T47D (cell line): ENCODE measurements around the gene ADH1C.
"Not testable (repeated sequence)": the region's sequence is repeated elsewhere in the genome, so short reads cannot be mapped to it uniquely, and the experiment has no call there.

Experiments
- DNase-seq, 2 experiments: peaks; one replicate each; pipeline versions ENCODE4 v3.0.0 to v3.0.0-alpha.2; 2011 to 2012; ENCODE audit warnings: low read depth in 1 of 2, low spot score in 1 of 2
- JUND ChIP-seq: IDR thresholded peaks from 2 replicates; pipeline ENCODE4 v1.6.1; 2012; ENCODE audit warnings: low read depth
- in situ Hi-C: cut with HindIII; loops from 2 replicates; pipeline ENCODE4 v1.10.0; 2016; ENCODE audit warnings: low sequenced_read_pairs, low pct_unique_long_range_greater_than_20kb

The ADH1C gene

GRCh38 chr4:99334880-99335279, 17.7 kb downstream of the ADH1C start:
- no peak for TF ChIP-seq JUND
- no peak for DNase-seq
- in situ Hi-C loops, result no loop called here

- TF ChIP-seq JUND, result no peak
- in situ Hi-C loops, result no loop called here
- DNase-seq, result no peak
Observed at GRCh38 chr4:99330648-99331047, 21.9 kb downstream of the ADH1C start.

GRCh38 chr4:99329876-99330275, 22.7 kb downstream of the ADH1C start:
- no peak for TF ChIP-seq JUND
- no peak for DNase-seq
- in situ Hi-C loops, result no loop called here

- DNase-seq, result peak in 1 of 2 experiments; percentile 35
- in situ Hi-C loops, result no loop called here
- no peak for TF ChIP-seq JUND
Observed at GRCh38 chr4:99324979-99325378, 27.6 kb downstream of the ADH1C start.

- in situ Hi-C loops, result no loop called here
- TF ChIP-seq JUND, result no peak
Observed at GRCh38 chr4:99324361-99324760, 28.2 kb downstream of the ADH1C start.

GRCh38 chr4:99323756-99324155, 28.8 kb downstream of the ADH1C start:
- in situ Hi-C loops, result no loop called here
- no peak for DNase-seq
- TF ChIP-seq JUND, result no peak

More at GRCh38 chr4:99324361-99324760, 28.2 kb downstream of the ADH1C start:
- no peak for DNase-seq

- in situ Hi-C loops, result no loop called here
- DNase-seq, result no peak
- no peak for TF ChIP-seq JUND
Observed at GRCh38 chr4:99321241-99322191, 31.0 kb downstream of the ADH1C start, which contains the start of gene ADH1B. TSS of gene ADH1B (minus strand) at chr4:99321401. CDS start at chr4:99321331, 70 bp downstream.

GRCh38 chr4:99317811-99318210, 34.7 kb downstream of the ADH1C start:
- in situ Hi-C loops, DNase-seq: not testable (repeated sequence)

- in situ Hi-C loops, result no loop called here
- no peak for DNase-seq
- no peak for TF ChIP-seq JUND
Observed at GRCh38 chr4:99317354-99317753, 35.2 kb downstream of the ADH1C start.

GRCh38 chr4:99315839-99316238, 36.7 kb downstream of the ADH1C start:
- in situ Hi-C loops, result no loop called here
- no peak for TF ChIP-seq JUND
- DNase-seq, result no peak

GRCh38 chr4:99314211-99314610, 38.3 kb downstream of the ADH1C start:
- no peak for TF ChIP-seq JUND
- in situ Hi-C loops, result no loop called here
- no peak for DNase-seq

- DNase-seq, result no peak
- in situ Hi-C loops, result no loop called here
- TF ChIP-seq JUND, result no peak
Observed at GRCh38 chr4:99310389-99310788, 42.2 kb downstream of the ADH1C start.

- no peak for TF ChIP-seq JUND
- in situ Hi-C loops, result no loop called here
- no peak for DNase-seq
Observed at GRCh38 chr4:99305638-99306400, 46.7 kb downstream of the ADH1C start.
